ENCODE measurements around the gene LZTS2.

DNA sequence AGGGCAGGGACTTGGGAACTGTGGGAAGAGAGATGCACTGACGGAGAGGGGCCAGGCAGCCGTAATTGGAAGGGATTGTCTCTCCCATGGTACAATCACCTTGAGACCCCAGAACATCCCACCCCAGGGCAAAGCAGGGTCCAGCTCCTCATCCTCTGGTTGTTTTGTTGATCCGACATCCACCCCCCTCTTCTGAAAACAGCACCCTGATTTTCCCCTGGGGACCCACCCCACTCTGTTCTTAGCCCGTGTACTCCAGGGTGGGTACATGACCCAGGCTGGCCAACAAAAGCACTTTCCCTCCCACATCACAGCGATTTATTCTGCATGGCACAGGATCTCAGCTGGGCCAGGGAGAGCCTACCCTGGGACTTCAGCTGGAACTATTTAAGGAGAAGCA lies 17.2 kb downstream of the LZTS2 start:
- TF ChIP-seq HOXC10 (CRISPR knock-in tag; IDR thresholded peaks at IDR 0.05), result no peak
- TF ChIP-seq ZNF174 (tag by site-specific recombination; IDR thresholded peaks at IDR 0.05), result no peak
- no peak for TF ChIP-seq ZBTB21 (tag by site-specific recombination; IDR thresholded peaks at IDR 0.05)
- TF ChIP-seq, protein P1, sequence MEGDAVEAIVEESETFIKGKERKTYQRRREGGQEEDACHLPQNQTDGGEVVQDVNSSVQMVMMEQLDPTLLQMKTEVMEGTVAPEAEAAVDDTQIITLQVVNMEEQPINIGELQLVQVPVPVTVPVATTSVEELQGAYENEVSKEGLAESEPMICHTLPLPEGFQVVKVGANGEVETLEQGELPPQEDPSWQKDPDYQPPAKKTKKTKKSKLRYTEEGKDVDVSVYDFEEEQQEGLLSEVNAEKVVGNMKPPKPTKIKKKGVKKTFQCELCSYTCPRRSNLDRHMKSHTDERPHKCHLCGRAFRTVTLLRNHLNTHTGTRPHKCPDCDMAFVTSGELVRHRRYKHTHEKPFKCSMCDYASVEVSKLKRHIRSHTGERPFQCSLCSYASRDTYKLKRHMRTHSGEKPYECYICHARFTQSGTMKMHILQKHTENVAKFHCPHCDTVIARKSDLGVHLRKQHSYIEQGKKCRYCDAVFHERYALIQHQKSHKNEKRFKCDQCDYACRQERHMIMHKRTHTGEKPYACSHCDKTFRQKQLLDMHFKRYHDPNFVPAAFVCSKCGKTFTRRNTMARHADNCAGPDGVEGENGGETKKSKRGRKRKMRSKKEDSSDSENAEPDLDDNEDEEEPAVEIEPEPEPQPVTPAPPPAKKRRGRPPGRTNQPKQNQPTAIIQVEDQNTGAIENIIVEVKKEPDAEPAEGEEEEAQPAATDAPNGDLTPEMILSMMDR (tag by site-specific recombination; IDR thresholded peaks at IDR 0.05), result no peak
- TF ChIP-seq, protein P2, sequence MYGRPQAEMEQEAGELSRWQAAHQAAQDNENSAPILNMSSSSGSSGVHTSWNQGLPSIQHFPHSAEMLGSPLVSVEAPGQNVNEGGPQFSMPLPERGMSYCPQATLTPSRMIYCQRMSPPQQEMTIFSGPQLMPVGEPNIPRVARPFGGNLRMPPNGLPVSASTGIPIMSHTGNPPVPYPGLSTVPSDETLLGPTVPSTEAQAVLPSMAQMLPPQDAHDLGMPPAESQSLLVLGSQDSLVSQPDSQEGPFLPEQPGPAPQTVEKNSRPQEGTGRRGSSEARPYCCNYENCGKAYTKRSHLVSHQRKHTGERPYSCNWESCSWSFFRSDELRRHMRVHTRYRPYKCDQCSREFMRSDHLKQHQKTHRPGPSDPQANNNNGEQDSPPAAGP (tag by site-specific recombination; IDR thresholded peaks at IDR 0.05), result no peak
